IMR-90 (cell line): ENCODE results near the gene ABHD10. TPM values are rescaled to one million over a fixed set of nuclear protein-coding genes. Genes with fewer than 3 reads are reported as not detected.

Source experiments
- ATAC-seq: fragments of 200-7000 bp; cut with Tn5 transposase; 2 replicates; pipeline ENCODE4 v1.9.1; 2020; ENCODE audit warnings: low read depth, mild to moderate bottlenecking, moderate library complexity
- Bru-seq: library from RNA; stranded (reverse); fragments of 400-500 nt; gene quantifications from one replicate; lab custom pipeline; 2021; lab: Mats Ljungman, UMichigan
- BruChase-seq, 2 experiments: library from RNA; stranded (reverse); fragments of 400-500 nt; gene quantifications; one replicate each; lab custom pipeline; 2021; lab: Mats Ljungman, UMichigan
- BruUV-seq: library from RNA; stranded (reverse); fragments of 400-500 nt; replicated peaks from 2 replicates; lab custom pipeline; 2021; lab: Mats Ljungman, UMichigan
- CTCF ChIA-PET: fragments of 300-600 bp; formaldehyde crosslinking; extraction: SDS; loops from one replicate; lab custom pipeline; 2021; ENCODE audit warnings: antibody characterized with exemption; lab: Yijun Ruan, JAX
- POLR2A ChIA-PET: fragments of 300-600 bp; sonication (Branson Sonifier 250); formaldehyde crosslinking; loops from one replicate; lab custom pipeline; 2022; ENCODE audit warnings: antibody characterized with exemption; ENCODE audit not compliant: unreplicated experiment; lab: Charles Lee
- DNase-seq: peaks from one replicate; pipeline ENCODE4 v3.0.0; 2013
- H2AFZ ChIP-seq: replicated peaks from 2 replicates; pipeline ENCODE3; 2013; ENCODE audit warnings: low read length, mild to moderate bottlenecking; ENCODE audit not compliant: poor library complexity
- H2AK5ac ChIP-seq: 2 replicates; pipeline ENCODE4 v1.6.1; 2013; ENCODE audit warnings: low read depth, low read length, inconsistent platforms
- H2AK9ac ChIP-seq: replicated peaks from 2 replicates; pipeline ENCODE3; 2013; ENCODE audit warnings: mild to moderate bottlenecking, low read depth, low read length, moderate library complexity; ENCODE audit not compliant: poor library complexity
- H2BK120ac ChIP-seq: 2 replicates; pipeline ENCODE4 v1.6.1; 2013; ENCODE audit warnings: low read depth, low read length, inconsistent platforms
- H2BK15ac ChIP-seq: 3 replicates; pipeline ENCODE4 v1.6.1; 2013; ENCODE audit warnings: low read depth, low read length, inconsistent platforms
- H2BK20ac ChIP-seq: 2 replicates; pipeline ENCODE4 v1.6.1; 2013; ENCODE audit warnings: low read depth, mild to moderate bottlenecking, inconsistent platforms, low read length, moderate library complexity
- H2BK5ac ChIP-seq: 2 replicates; pipeline ENCODE4 v1.6.1; 2013; ENCODE audit warnings: mild to moderate bottlenecking, low read depth, low read length, inconsistent platforms; ENCODE audit not compliant: poor library complexity, severe bottlenecking
- H3K14ac ChIP-seq: replicated peaks from 2 replicates; pipeline ENCODE4 v1.6.1; 2013; ENCODE audit warnings: low read depth, low read length, inconsistent platforms
- H3K18ac ChIP-seq: 2 replicates; pipeline ENCODE4 v1.6.1; 2013; ENCODE audit warnings: low read depth, low read length, control low read depth
- H3K23ac ChIP-seq: 2 replicates; pipeline ENCODE4 v1.6.1; 2013; ENCODE audit warnings: low read depth, low read length, inconsistent platforms
- H3K27ac ChIP-seq: 2 replicates; pipeline ENCODE4 v1.5.1; 2013; ENCODE audit warnings: mild to moderate bottlenecking, control low read depth, low read length; ENCODE audit not compliant: insufficient read depth
- H3K27me3 ChIP-seq: 2 replicates; pipeline ENCODE4 v1.6.1; 2013; ENCODE audit warnings: low read length; ENCODE audit not compliant: control insufficient read depth, insufficient read depth
- H3K36me3 ChIP-seq: 2 replicates; pipeline ENCODE4 v1.6.1; 2013; ENCODE audit warnings: low read length, mixed read lengths; ENCODE audit not compliant: control insufficient read depth, insufficient read depth
- H3K4ac ChIP-seq: 2 replicates; pipeline ENCODE4 v1.6.1; 2013; ENCODE audit warnings: low read depth, low read length, inconsistent platforms
- H3K4me1 ChIP-seq: 2 replicates; pipeline ENCODE4 v1.6.1; 2013; ENCODE audit warnings: low read length, mixed read lengths; ENCODE audit not compliant: control insufficient read depth, insufficient read depth
- H3K4me2 ChIP-seq: 2 replicates; pipeline ENCODE4 v1.6.1; 2013; ENCODE audit warnings: low read depth, mild to moderate bottlenecking, control low read depth, low read length, moderate library complexity
- H3K4me3 ChIP-seq: 2 replicates; pipeline ENCODE4 v1.5.1; 2013; ENCODE audit warnings: low read depth, mild to moderate bottlenecking, control low read depth, low read length, moderate library complexity; ENCODE audit not compliant: insufficient read depth
- H3K56ac ChIP-seq: 2 replicates; pipeline ENCODE4 v1.6.1; 2013; ENCODE audit warnings: low read length, inconsistent platforms; ENCODE audit not compliant: insufficient read depth; ENCODE audit errors: extremely low read depth
- H3K79me1 ChIP-seq, 2 experiments: 2 replicates each; pipeline ENCODE4 v1.6.1; 2013; ENCODE audit warnings: low read length in 2 of 2, inconsistent platforms in 1 of 2, low read depth in 1 of 2
- H3K9ac ChIP-seq: 2 replicates; pipeline ENCODE4 v1.6.1; 2013; ENCODE audit warnings: low read depth, low read length, control low read depth
- H3K9me1 ChIP-seq: 2 replicates; pipeline ENCODE4 v1.6.1; 2013; ENCODE audit warnings: low read length, inconsistent platforms; ENCODE audit not compliant: insufficient read depth
- H3K9me3 ChIP-seq: 2 replicates; pipeline ENCODE4 v1.6.1; 2013; ENCODE audit warnings: low read length; ENCODE audit not compliant: control insufficient read depth, insufficient read depth
- H4K20me1 ChIP-seq: 2 replicates; pipeline ENCODE4 v1.6.1; 2013; ENCODE audit warnings: low read length, inconsistent platforms; ENCODE audit not compliant: insufficient read depth
- H4K5ac ChIP-seq: 2 replicates; pipeline ENCODE4 v1.6.1; 2013; ENCODE audit warnings: mild to moderate bottlenecking, low read depth, low read length, control low read depth
- H4K8ac ChIP-seq, 2 experiments: 2 replicates each; pipeline ENCODE4 v1.6.1; 2013; ENCODE audit warnings: low read depth in 2 of 2, low read length in 2 of 2, control low read depth in 1 of 2, inconsistent platforms in 1 of 2
- H4K91ac ChIP-seq: 2 replicates; pipeline ENCODE4 v1.6.1; 2013; ENCODE audit warnings: low read depth, low read length, inconsistent platforms; ENCODE audit not compliant: insufficient read depth
- CEBPB ChIP-seq: IDR thresholded peaks from 2 replicates; pipeline ENCODE4 v1.6.1; 2012; ENCODE audit warnings: low read depth, low read length, improper control_type of control experiment
- CTCF ChIP-seq: conservative IDR thresholded peaks from 2 replicates; pipeline ENCODE4 v1.5.1; 2012; ENCODE audit warnings: mild to moderate bottlenecking, low read depth, low read length, improper control_type of control experiment
- MXI1 ChIP-seq: IDR thresholded peaks from 2 replicates; pipeline ENCODE4 v1.6.1; 2012; ENCODE audit warnings: low read depth, mild to moderate bottlenecking, low read length, moderate library complexity, borderline replicate concordance
- NFE2L2 ChIP-seq: fragments of 150-350 bp; IDR thresholded peaks from 2 replicates; pipeline ENCODE4 v1.6.1; 2016; ENCODE audit warnings: low read depth, mild to moderate bottlenecking, low read length
- USF2 ChIP-seq: fragments of 150-350 bp; IDR thresholded peaks from 2 replicates; pipeline ENCODE4 v1.6.1; 2017; ENCODE audit warnings: mild to moderate bottlenecking, antibody characterized with exemption, low read length, low read depth
- WGBS, 2 experiments: methylation state at CpG; one replicate each; pipeline versions ENCODE4 v1.1.5 to v1.1.7; 2013; ENCODE audit warnings: missing lambda C conversion rate in 2 of 2; ENCODE audit not compliant: insufficient read length in 1 of 2; ENCODE audit errors: extremely low coverage in 2 of 2; 5-methylcytosine and 5-hydroxymethylcytosine counted together
- dilution Hi-C: fragments of 300-500 bp; cut with HindIII; formaldehyde crosslinking; loops from one replicate; pipeline ENCODE4 v1.14.3; 2018; ENCODE audit warnings: low sequenced_read_pairs; ENCODE audit not compliant: unreplicated experiment
- in situ Hi-C: fragments of 300-500 bp; cut with MboI; formaldehyde crosslinking; loops from 3 replicates; pipeline ENCODE4 v1.14.3; 2019; ENCODE audit warnings: low sequenced_read_pairs, inconsistent platforms, mixed read lengths
- intact Hi-C: fragments of 100-400 bp; cut with micrococcal nuclease; formaldehyde crosslinking; loops from 2 replicates; pipeline ENCODE4 v1.10.0; 2022
- long read RNA-seq: library from polyadenylated mRNA; unstranded; transcript quantifications from one replicate; pipeline ENCODE4 v2.0.0, GENCODE V29; 2021; ENCODE audit not compliant: unreplicated experiment
- polyA plus RNA-seq, 3 experiments: library from polyadenylated mRNA; depleted of rRNA; stranded (reverse); fragments of >200 nt; gene quantifications; 2 replicates each; pipeline ENCODE4 v1.2.3, GENCODE V29; 2012; ENCODE audit warnings: low replicate concordance in 1 of 3
- total RNA-seq: library from RNA; depleted of rRNA; stranded (reverse); fragments of >200 nt; gene quantifications from 2 replicates; pipeline ENCODE4 v1.2.3, GENCODE V29; 2012; rRNA removed

The ABHD10 gene
- 53.9 and 57.2 TPM in 2 replicates for total RNA-seq
- 17.7 and 24.7 TPM in 2 replicates for polyA plus RNA-seq (2012; rRNA removed)
- 6.3 and 8.0 TPM in 2 replicates for polyA plus RNA-seq (2012; cell fraction: cytosol; rRNA removed)
- polyA plus RNA-seq (2012; cell fraction: nucleus; rRNA removed; ENCODE audit: low replicate concordance): 6.5 and 16.2 TPM in 2 replicates
- Bru-seq, nascent RNA: percentile 63 among the genes with signal in this experiment
- percentile 62 among the genes with signal in this experiment for BruChase-seq, experiment 1, labeled RNA remaining after a 6-hour chase
- percentile 72 among the genes with signal in this experiment for BruChase-seq, experiment 2, labeled RNA remaining after a 2-hour chase
- long read RNA-seq, transcript ABHD10-201 (5 exons, 2,590 nt): major isoform, 49 of 54 reads
- long read RNA-seq, partial matches to known transcripts: 0 of 54 reads
- long read RNA-seq, other reads (novel, unspliced or antisense): 3 of 54 reads

DNA sequence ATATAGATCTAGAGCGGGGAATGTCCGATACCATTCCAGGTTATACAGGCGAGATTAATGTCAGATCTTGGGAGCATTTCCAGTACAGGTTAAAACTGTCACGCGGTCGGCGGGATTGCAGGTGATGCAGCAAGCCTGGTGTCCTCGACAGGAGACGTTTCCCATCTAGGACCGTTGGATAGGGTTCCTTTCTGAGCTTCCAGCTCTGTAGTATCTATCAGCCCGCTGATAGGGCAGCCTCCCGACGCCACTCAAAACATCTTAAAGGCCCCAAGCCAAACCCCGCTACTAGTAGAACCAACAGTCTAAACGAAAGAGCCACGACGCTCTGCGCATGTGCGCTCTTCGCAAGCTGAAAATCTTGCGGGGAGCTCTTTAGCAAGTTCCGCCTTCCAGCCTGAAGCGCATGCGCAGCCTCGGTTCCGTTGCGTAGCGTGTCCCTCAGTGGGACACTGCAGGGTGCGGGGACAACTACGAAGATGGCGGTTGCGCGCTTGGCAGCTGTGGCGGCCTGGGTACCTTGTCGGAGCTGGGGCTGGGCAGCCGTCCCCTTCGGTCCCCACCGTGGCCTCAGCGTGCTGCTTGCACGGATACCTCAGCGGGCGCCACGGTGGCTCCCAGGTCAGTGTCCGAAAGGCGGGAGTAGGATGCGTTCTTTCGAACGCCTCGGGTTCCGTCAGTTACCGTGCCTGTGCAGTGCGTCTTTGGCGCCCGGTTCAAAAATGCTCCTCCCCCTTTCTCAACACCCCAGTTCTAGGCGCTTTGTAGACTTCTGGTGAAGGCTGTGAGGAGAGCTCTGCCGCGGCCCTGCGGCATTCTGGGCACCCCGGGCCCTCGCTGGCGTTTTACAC lies at the start of gene ABHD10:
ABHD10 (plus strand) TSS at position 444 of the 851 bp plus-strand sequence; CDS start at position 480, 36 bp downstream.
- CTCF ChIA-PET: interaction anchor here (0.7 to 2.6 kb wide), 6 partner anchors 8 to 261 kb away, joined by 3 to 11 read pairs (median 4); no protein-coding TSS in a partner anchor
- H2BK120ac ChIP-seq: peak within 1 kb of the TSS; percentile 63
- peak within 1 kb of the TSS; percentile 65 for H3K23ac ChIP-seq
- H3K18ac ChIP-seq: peak within 1 kb of the TSS; percentile 8; the same call in 1 of the 2 replicates
- H3K9me1 ChIP-seq: no peaks in the 10 kb centered on the region
- peak within 1 kb of the TSS; percentile 85 for H3K27ac ChIP-seq
- WGBS, 2 experiments: 2% methylated on average over 33 of the region's 61 CpGs; no CpG with 5 or more reads in 1 of the 2 experiments
- peak within 1 kb of the TSS; percentile 96 for H2AFZ ChIP-seq
- H2BK5ac ChIP-seq: peak within 1 kb of the TSS; percentile 83
- H3K36me3 ChIP-seq: peaks cover 2% of the 10 kb centered on the region
- POLR2A ChIA-PET: no interaction called here
- DNase-seq (peak; percentile 98), ATAC-seq (peak; percentile 96)
- H2BK20ac ChIP-seq: 0 out of 2 replicates have a peak within 1 kb of the TSS, but pooled peaks have one; percentile 1
- H3K14ac ChIP-seq: peak within 1 kb of the TSS; percentile 63
- no TSS peak for BruUV-seq
- H3K79me1 ChIP-seq: peaks cover 14 to 23% of the 10 kb centered on the region in 2 experiments
- no peaks in the 10 kb centered on the region for H3K27me3 ChIP-seq
- H3K4me1 ChIP-seq: peaks cover 4% of the 10 kb centered on the region; the same call in 1 of the 2 replicates
- H3K9ac ChIP-seq: peak within 1 kb of the TSS; percentile 78
- intact Hi-C loops (no loop called here), in situ Hi-C loops (no loop called here), dilution Hi-C loops (no loop called here)
- H3K9me3 ChIP-seq: no peaks in the 10 kb centered on the region
- peak within 1 kb of the TSS; percentile 84 to 98 for H4K8ac ChIP-seq
- peak within 1 kb of the TSS; percentile 80 for H3K4me3 ChIP-seq
- H4K5ac ChIP-seq: peak within 1 kb of the TSS; percentile 69
- H3K56ac ChIP-seq: peak within 1 kb of the TSS; percentile 67
- peak within 1 kb of the TSS; percentile 67; the same call in 1 of the 3 replicates for H2BK15ac ChIP-seq
- peak within 1 kb of the TSS; percentile 73 for H2AK9ac ChIP-seq
- peak within 1 kb of the TSS; percentile 64 for H4K91ac ChIP-seq
- peak within 1 kb of the TSS; percentile 86 for H3K4ac ChIP-seq
- H2AK5ac ChIP-seq: 0 out of 2 replicates have a peak within 1 kb of the TSS, but pooled peaks have one; percentile 31
- peak within 1 kb of the TSS; percentile 96 for H3K4me2 ChIP-seq
- H4K20me1 ChIP-seq: no peaks in the 10 kb centered on the region
- TF ChIP-seq MXI1 (peak; percentile 42; the same call in 1 of the 2 replicates), CTCF (no peak), CEBPB (peak; percentile 74), USF2 (peak; percentile 5; the same call in 1 of the 2 replicates), NFE2L2 (no peak)
